ENCODE data around the gene KANSL1. TPM values are rescaled to one million over a fixed set of nuclear protein-coding genes. Genes with fewer than 3 reads are reported as not detected.

Gene KANSL1
- total and polyA plus RNA-seq, 9 of the 15 experiments (the other 6 are each of a cell fraction or from before 2014, with no cell fraction given): 3.6 to 55.4 (median 31.8) TPM

- TF ChIP-seq HDAC3 (IDR thresholded peaks at IDR 0.05; ENCODE audit: borderline replicate concordance, partially characterized antibody) (peak; percentile 56), ZNF551 (CRISPR knock-in tag; IDR thresholded peaks at IDR 0.05) (no peak), ZNF197 (CRISPR knock-in tag; IDR thresholded peaks at IDR 0.05; ENCODE audit: low read depth) (0 out of 2 replicates have a peak, but pooled peaks have one; percentile 4), SMARCE1 (IDR thresholded peaks at IDR 0.05) (peak; percentile 65; the same call in 1 of the 2 replicates), KDM1A (IDR thresholded peaks at IDR 0.05) (no peak), ARID2 (IDR thresholded peaks at IDR 0.05) (peak; percentile 64; the same call in 1 of the 2 replicates), SP1 (CRISPR knock-in tag; IDR thresholded peaks at IDR 0.05) (peak; percentile 17; the same call in 1 of the 2 replicates)
- TF ChIP-seq, protein P1, sequence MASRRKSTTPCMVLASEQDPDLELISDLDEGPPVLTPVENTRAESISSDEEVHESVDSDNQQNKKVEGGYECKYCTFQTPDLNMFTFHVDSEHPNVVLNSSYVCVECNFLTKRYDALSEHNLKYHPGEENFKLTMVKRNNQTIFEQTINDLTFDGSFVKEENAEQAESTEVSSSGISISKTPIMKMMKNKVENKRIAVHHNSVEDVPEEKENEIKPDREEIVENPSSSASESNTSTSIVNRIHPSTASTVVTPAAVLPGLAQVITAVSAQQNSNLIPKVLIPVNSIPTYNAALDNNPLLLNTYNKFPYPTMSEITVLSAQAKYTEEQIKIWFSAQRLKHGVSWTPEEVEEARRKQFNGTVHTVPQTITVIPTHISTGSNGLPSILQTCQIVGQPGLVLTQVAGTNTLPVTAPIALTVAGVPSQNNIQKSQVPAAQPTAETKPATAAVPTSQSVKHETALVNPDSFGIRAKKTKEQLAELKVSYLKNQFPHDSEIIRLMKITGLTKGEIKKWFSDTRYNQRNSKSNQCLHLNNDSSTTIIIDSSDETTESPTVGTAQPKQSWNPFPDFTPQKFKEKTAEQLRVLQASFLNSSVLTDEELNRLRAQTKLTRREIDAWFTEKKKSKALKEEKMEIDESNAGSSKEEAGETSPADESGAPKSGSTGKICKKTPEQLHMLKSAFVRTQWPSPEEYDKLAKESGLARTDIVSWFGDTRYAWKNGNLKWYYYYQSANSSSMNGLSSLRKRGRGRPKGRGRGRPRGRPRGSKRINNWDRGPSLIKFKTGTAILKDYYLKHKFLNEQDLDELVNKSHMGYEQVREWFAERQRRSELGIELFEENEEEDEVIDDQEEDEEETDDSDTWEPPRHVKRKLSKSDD (conservative IDR thresholded peaks at IDR 0.05; ENCODE audit: low read length): no peak
- TF ChIP-seq, protein P2, sequence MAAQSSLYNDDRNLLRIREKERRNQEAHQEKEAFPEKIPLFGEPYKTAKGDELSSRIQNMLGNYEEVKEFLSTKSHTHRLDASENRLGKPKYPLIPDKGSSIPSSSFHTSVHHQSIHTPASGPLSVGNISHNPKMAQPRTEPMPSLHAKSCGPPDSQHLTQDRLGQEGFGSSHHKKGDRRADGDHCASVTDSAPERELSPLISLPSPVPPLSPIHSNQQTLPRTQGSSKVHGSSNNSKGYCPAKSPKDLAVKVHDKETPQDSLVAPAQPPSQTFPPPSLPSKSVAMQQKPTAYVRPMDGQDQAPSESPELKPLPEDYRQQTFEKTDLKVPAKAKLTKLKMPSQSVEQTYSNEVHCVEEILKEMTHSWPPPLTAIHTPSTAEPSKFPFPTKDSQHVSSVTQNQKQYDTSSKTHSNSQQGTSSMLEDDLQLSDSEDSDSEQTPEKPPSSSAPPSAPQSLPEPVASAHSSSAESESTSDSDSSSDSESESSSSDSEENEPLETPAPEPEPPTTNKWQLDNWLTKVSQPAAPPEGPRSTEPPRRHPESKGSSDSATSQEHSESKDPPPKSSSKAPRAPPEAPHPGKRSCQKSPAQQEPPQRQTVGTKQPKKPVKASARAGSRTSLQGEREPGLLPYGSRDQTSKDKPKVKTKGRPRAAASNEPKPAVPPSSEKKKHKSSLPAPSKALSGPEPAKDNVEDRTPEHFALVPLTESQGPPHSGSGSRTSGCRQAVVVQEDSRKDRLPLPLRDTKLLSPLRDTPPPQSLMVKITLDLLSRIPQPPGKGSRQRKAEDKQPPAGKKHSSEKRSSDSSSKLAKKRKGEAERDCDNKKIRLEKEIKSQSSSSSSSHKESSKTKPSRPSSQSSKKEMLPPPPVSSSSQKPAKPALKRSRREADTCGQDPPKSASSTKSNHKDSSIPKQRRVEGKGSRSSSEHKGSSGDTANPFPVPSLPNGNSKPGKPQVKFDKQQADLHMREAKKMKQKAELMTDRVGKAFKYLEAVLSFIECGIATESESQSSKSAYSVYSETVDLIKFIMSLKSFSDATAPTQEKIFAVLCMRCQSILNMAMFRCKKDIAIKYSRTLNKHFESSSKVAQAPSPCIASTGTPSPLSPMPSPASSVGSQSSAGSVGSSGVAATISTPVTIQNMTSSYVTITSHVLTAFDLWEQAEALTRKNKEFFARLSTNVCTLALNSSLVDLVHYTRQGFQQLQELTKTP (IDR thresholded peaks at IDR 0.05; ENCODE audit: low read depth in 1 of 2, partially characterized antibody in 2 of 2): peak in 1 of 2 experiments; percentile 30
Observed at GRCh38 chr17:46194393-46195216, 1.4 kb upstream of the KANSL1 start (continued).

Data from K562 (cell line).